ENCODE data around the gene CRKL. TPM values are rescaled to one million over a fixed set of nuclear protein-coding genes. Genes with fewer than 3 reads are reported as not detected.

The CRKL gene
- total RNA-seq, 1 experiment from 2014 or later: 82.5 TPM

- no peak for TF ChIP-seq EZH2 (IDR thresholded peaks at IDR 0.05; ENCODE audit: borderline replicate concordance, low read depth, low read length, poor library complexity, severe bottlenecking)
- TF ChIP-seq CTCF (conservative IDR thresholded peaks at IDR 0.05; ENCODE audit: low read depth, low read length): no peak
- Histone ChIP-seq H3K9me3 (ENCODE audit: low read depth, low read length, poor library complexity, severe bottlenecking) (no peaks in the 10 kb centered on the region), H3K27me3 (replicated peaks; ENCODE audit: insufficient read depth, low read depth, low read length, poor library complexity) (no peaks in the 10 kb centered on the region), H3K4me1 (ENCODE audit: insufficient read depth, low read length, poor library complexity, severe bottlenecking) (peaks cover 2% of the 10 kb centered on the region), H3K27ac (ENCODE audit: low read depth, low read length, poor library complexity, severe bottlenecking) (no peak overlapping the region), H3K4me3 (ENCODE audit: low read depth, low read length, poor library complexity, severe bottlenecking) (no peak overlapping the region), H3K36me3 (ENCODE audit: insufficient read depth, low read length, poor library complexity, severe bottlenecking) (peaks cover 22% of the 10 kb centered on the region)
- POLR2A ChIA-PET (ENCODE audit: low non-redundant PET): no interaction called here
- intact Hi-C loops (cut with micrococcal nuclease; ENCODE audit: unreplicated experiment): no loop called here
- no TSS peak for BruUV-seq (replicated peaks)
- no peak for DNase-seq (ENCODE audit: low spot score)
- CTCF ChIA-PET: no interaction called here
Measured at GRCh38 chr22:20994902-20995241, 77.7 kb downstream of the CRKL start.

- BruUV-seq (replicated peaks): no TSS peak
- intact Hi-C loops (cut with micrococcal nuclease; ENCODE audit: unreplicated experiment): no loop called here
- no peaks in the 10 kb centered on the region for H3K27me3 ChIP-seq (replicated peaks; ENCODE audit: insufficient read depth, low read depth, low read length, poor library complexity)
- H3K9me3 ChIP-seq (ENCODE audit: low read depth, low read length, poor library complexity, severe bottlenecking): no peaks in the 10 kb centered on the region
- TF ChIP-seq EZH2 (IDR thresholded peaks at IDR 0.05; ENCODE audit: borderline replicate concordance, low read depth, low read length, poor library complexity, severe bottlenecking) (no peak), CTCF (conservative IDR thresholded peaks at IDR 0.05; ENCODE audit: low read depth, low read length) (no peak)
- H3K4me3 ChIP-seq (ENCODE audit: low read depth, low read length, poor library complexity, severe bottlenecking): no peak overlapping the region
- DNase-seq (ENCODE audit: low spot score): no peak
- no peak overlapping the region for H3K27ac ChIP-seq (ENCODE audit: low read depth, low read length, poor library complexity, severe bottlenecking)
- ChIA-PET CTCF (no interaction called here), POLR2A (ENCODE audit: low non-redundant PET) (no interaction called here)
- peaks cover 8% of the 10 kb centered on the region for H3K4me1 ChIP-seq (ENCODE audit: insufficient read depth, low read length, poor library complexity, severe bottlenecking)
- H3K36me3 ChIP-seq (ENCODE audit: insufficient read depth, low read length, poor library complexity, severe bottlenecking): peaks cover 28% of the 10 kb centered on the region
Measured at GRCh38 chr22:20995329-20996030, 78.3 kb downstream of the CRKL start.

- ChIA-PET POLR2A (ENCODE audit: low non-redundant PET) (no interaction called here), CTCF (no interaction called here)
- H3K27me3 ChIP-seq (replicated peaks; ENCODE audit: insufficient read depth, low read depth, low read length, poor library complexity): no peaks in the 10 kb centered on the region
- no peak for TF ChIP-seq CTCF (conservative IDR thresholded peaks at IDR 0.05; ENCODE audit: low read depth, low read length)
- TF ChIP-seq EZH2 (IDR thresholded peaks at IDR 0.05; ENCODE audit: borderline replicate concordance, low read depth, low read length, poor library complexity, severe bottlenecking): no peak
- H3K27ac ChIP-seq (ENCODE audit: low read depth, low read length, poor library complexity, severe bottlenecking): no peak overlapping the region
- no peaks in the 10 kb centered on the region for H3K9me3 ChIP-seq (ENCODE audit: low read depth, low read length, poor library complexity, severe bottlenecking)
- BruUV-seq (replicated peaks): no TSS peak
- intact Hi-C loops (cut with micrococcal nuclease; ENCODE audit: unreplicated experiment): no loop called here
- DNase-seq (ENCODE audit: low spot score): no peak
- H3K4me1 ChIP-seq (ENCODE audit: insufficient read depth, low read length, poor library complexity, severe bottlenecking): peaks cover 13% of the 10 kb centered on the region
- no peak overlapping the region for H3K4me3 ChIP-seq (ENCODE audit: low read depth, low read length, poor library complexity, severe bottlenecking)
- peaks cover 31% of the 10 kb centered on the region for H3K36me3 ChIP-seq (ENCODE audit: insufficient read depth, low read length, poor library complexity, severe bottlenecking)
Measured at GRCh38 chr22:20996031-20996410, 78.8 kb downstream of the CRKL start.

Measured in A673 (cell line).